Neutrophil (primary cell): ENCODE results near the gene RAB6B.

Experiments used
- H3K27ac ChIP-seq: fragments of 200-600 bp; sonication (generic); 2 replicates; pipeline ENCODE4 v1.5.1; 2016; ENCODE audit warnings: mild to moderate bottlenecking, moderate library complexity
- H3K27me3 ChIP-seq: fragments of 200-600 bp; sonication (generic); 2 replicates; pipeline ENCODE4 v1.6.0; 2016; ENCODE audit warnings: mild to moderate bottlenecking
- H3K36me3 ChIP-seq: fragments of 200-600 bp; sonication (generic); 2 replicates; pipeline ENCODE4 v1.5.1; 2017
- H3K4me1 ChIP-seq, 2 experiments: fragments of 200-600 bp in 1 of 2; sonication (generic) in 1 of 2; 1 replicate in 1 of 2; 2 replicates in 1 of 2; pipeline versions ENCODE4 v1.5.1 to v1.6.1; 2013 to 2016; ENCODE audit warnings: low read depth in 1 of 2, low read length in 1 of 2, mild to moderate bottlenecking in 1 of 2, moderate library complexity in 1 of 2; ENCODE audit not compliant: control insufficient read depth in 1 of 2, insufficient read depth in 1 of 2
- H3K4me3 ChIP-seq, 2 experiments: fragments of 200-600 bp in 1 of 2; sonication (generic) in 1 of 2; 1 replicate in 1 of 2; 2 replicates in 1 of 2; pipeline ENCODE4 v1.5.1; 2013 to 2016; ENCODE audit warnings: low read depth in 1 of 2, low read length in 1 of 2, mild to moderate bottlenecking in 1 of 2, moderate library complexity in 1 of 2
- H3K9me3 ChIP-seq: fragments of 200-600 bp; sonication (generic); 2 replicates; pipeline ENCODE4 v1.5.1; 2016
- TF ChIP-seq, protein P1 (sequence below): fragments of 200-600 bp; sonication (generic); IDR thresholded peaks from 2 replicates; pipeline ENCODE4 v1.5.1; 2016; ENCODE audit warnings: antibody characterized with exemption

Gene RAB6B

GRCh38 chr3:133775835-133776234 is 119.8 kb downstream of the RAB6B start:
- TF ChIP-seq, protein P1, sequence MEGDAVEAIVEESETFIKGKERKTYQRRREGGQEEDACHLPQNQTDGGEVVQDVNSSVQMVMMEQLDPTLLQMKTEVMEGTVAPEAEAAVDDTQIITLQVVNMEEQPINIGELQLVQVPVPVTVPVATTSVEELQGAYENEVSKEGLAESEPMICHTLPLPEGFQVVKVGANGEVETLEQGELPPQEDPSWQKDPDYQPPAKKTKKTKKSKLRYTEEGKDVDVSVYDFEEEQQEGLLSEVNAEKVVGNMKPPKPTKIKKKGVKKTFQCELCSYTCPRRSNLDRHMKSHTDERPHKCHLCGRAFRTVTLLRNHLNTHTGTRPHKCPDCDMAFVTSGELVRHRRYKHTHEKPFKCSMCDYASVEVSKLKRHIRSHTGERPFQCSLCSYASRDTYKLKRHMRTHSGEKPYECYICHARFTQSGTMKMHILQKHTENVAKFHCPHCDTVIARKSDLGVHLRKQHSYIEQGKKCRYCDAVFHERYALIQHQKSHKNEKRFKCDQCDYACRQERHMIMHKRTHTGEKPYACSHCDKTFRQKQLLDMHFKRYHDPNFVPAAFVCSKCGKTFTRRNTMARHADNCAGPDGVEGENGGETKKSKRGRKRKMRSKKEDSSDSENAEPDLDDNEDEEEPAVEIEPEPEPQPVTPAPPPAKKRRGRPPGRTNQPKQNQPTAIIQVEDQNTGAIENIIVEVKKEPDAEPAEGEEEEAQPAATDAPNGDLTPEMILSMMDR, result no peak
- no peaks in the 10 kb centered on the region for H3K36me3 ChIP-seq
- no peak overlapping the region for H3K27ac ChIP-seq
- H3K4me3 ChIP-seq, result no peak overlapping the region
- peaks cover 26% of the 10 kb centered on the region for H3K27me3 ChIP-seq
- H3K4me1 ChIP-seq, result no peaks in the 10 kb centered on the region
- no peaks in the 10 kb centered on the region for H3K9me3 ChIP-seq

GRCh38 chr3:133775309-133775708 is 120.4 kb downstream of the RAB6B start:
- TF ChIP-seq, protein P1, result no peak
- H3K36me3 ChIP-seq, result no peaks in the 10 kb centered on the region

More at GRCh38 chr3:133775309-133775708, 120.4 kb downstream of the RAB6B start:
- Histone ChIP-seq H3K27me3 (peaks cover 22% of the 10 kb centered on the region), H3K4me3 (no peak overlapping the region), H3K27ac (no peak overlapping the region), H3K9me3 (no peaks in the 10 kb centered on the region), H3K4me1 (no peaks in the 10 kb centered on the region)
